Duodenal mucosa (tissue), 2 donors: Measurements from ENCODE around the gene TRERF1.

Experiments used
- H3K27ac ChIP-seq: one replicate; pipeline ENCODE4 v1.7.0; 2013; ENCODE audit warnings: low read depth, low read length
- H3K27me3 ChIP-seq, 2 donors: one replicate each; pipeline ENCODE4 v1.7.0; 2013; ENCODE audit warnings: low read length in 2 of 2, control low read depth in 1 of 2; ENCODE audit not compliant: insufficient read depth in 2 of 2, control insufficient read depth in 1 of 2
- H3K36me3 ChIP-seq, 2 donors: one replicate each; pipeline ENCODE4 v1.7.0; 2013; ENCODE audit warnings: low read length in 2 of 2, control low read depth in 1 of 2; ENCODE audit not compliant: insufficient read depth in 2 of 2, control insufficient read depth in 1 of 2
- H3K4me1 ChIP-seq, 2 donors: one replicate each; pipeline ENCODE4 v1.7.0; 2013; ENCODE audit warnings: low read length in 2 of 2, control low read depth in 1 of 2; ENCODE audit not compliant: insufficient read depth in 2 of 2, control insufficient read depth in 1 of 2
- H3K4me3 ChIP-seq, 2 donors: one replicate each; pipeline ENCODE4 v1.7.0; 2013; ENCODE audit warnings: low read length in 2 of 2, low read depth in 1 of 2
- H3K9ac ChIP-seq, 2 donors: one replicate each; pipeline ENCODE4 v1.7.0; 2013; ENCODE audit warnings: low read length in 2 of 2, low read depth in 1 of 2
- H3K9me3 ChIP-seq, 2 donors: one replicate each; pipeline ENCODE4 v1.7.0; 2013; ENCODE audit warnings: low read length in 2 of 2, control low read depth in 1 of 2; ENCODE audit not compliant: control insufficient read depth in 1 of 2

The TRERF1 gene

GRCh38 chr6:42341771-42342553 lies 109.8 kb downstream of the TRERF1 start:
- H3K27ac ChIP-seq, result no peak overlapping the region
- H3K27me3 ChIP-seq, result no peaks in the 10 kb centered on the region
- H3K9ac ChIP-seq, result no peak overlapping the region
- no peak overlapping the region for H3K4me3 ChIP-seq
- no peaks in the 10 kb centered on the region for H3K9me3 ChIP-seq
- peaks cover 2 to 9% of the 10 kb centered on the region in 2 donors for H3K4me1 ChIP-seq
- H3K36me3 ChIP-seq, result no peaks in the 10 kb centered on the region

DNA sequence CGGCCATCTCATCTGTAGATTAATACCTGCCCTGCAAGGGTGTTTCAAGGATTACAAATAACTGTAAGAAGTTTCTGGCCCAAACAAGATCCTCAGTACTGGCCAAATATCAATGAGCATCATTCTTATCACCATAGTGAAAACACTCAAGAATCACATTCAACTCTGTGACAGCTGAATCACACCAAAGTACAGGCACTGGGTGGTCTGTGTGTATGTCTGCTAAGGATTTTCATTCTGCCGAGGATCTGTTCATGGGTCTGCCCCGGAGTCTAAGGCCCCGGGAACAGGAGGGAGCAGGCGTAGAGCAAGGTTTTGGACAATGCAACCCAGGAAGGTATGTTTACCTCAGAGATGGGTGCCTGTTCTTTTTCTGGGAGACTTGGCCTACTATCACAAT lies 110.5 kb downstream of the TRERF1 start:
- Histone ChIP-seq H3K4me3 (no peak overlapping the region), H3K27me3 (no peaks in the 10 kb centered on the region), H3K4me1 (peaks cover 2 to 7% of the 10 kb centered on the region in 2 donors), H3K27ac (no peak overlapping the region), H3K9ac (no peak overlapping the region), H3K9me3 (no peaks in the 10 kb centered on the region), H3K36me3 (no peaks in the 10 kb centered on the region)

DNA sequence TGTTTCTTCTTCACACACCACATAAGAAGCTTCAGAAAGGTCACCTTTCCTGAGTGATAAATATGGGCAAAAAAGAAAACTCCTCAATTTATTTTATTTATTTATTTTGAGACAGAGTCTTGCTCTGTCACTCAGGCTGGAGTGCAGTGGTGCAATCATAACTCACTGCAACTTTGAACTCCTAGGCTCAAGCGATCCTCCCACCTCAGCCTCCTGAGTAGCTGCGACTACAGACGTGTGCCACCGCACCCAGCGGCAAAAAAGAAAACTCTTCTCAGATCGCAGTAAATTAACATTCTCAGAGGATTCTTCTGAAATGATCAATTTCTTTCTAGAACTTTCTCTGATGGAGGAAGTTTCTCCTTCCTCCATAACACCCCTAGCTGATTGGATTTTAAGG lies 111.2 kb downstream of the TRERF1 start:
- H3K27ac ChIP-seq, result no peak overlapping the region
- no peaks in the 10 kb centered on the region for H3K27me3 ChIP-seq
- H3K36me3 ChIP-seq, result no peaks in the 10 kb centered on the region
- H3K4me3 ChIP-seq, result no peak overlapping the region
- H3K9ac ChIP-seq, result no peak overlapping the region
- peaks cover 2 to 3% of the 10 kb centered on the region in 2 donors for H3K4me1 ChIP-seq
- H3K9me3 ChIP-seq, result no peaks in the 10 kb centered on the region

GRCh38 chr6:42339991-42340401 lies 111.7 kb downstream of the TRERF1 start:
- Histone ChIP-seq H3K9me3 (no peaks in the 10 kb centered on the region), H3K4me1 (peaks cover 2 to 3% of the 10 kb centered on the region in 2 donors), H3K27me3 (no peaks in the 10 kb centered on the region), H3K4me3 (no peak overlapping the region), H3K27ac (no peak overlapping the region), H3K36me3 (no peaks in the 10 kb centered on the region), H3K9ac (no peak overlapping the region)

GRCh38 chr6:42338744-42339222 lies 112.9 kb downstream of the TRERF1 start:
- H3K27ac ChIP-seq, result no peak overlapping the region
- H3K36me3 ChIP-seq, result no peaks in the 10 kb centered on the region
- no peak overlapping the region for H3K4me3 ChIP-seq
- H3K9ac ChIP-seq, result no peak overlapping the region
- H3K9me3 ChIP-seq, result no peaks in the 10 kb centered on the region
- H3K27me3 ChIP-seq, result no peaks in the 10 kb centered on the region
- H3K4me1 ChIP-seq, result peaks cover 2 to 3% of the 10 kb centered on the region in 2 donors

GRCh38 chr6:42337985-42338743 lies 113.6 kb downstream of the TRERF1 start:
- Histone ChIP-seq H3K36me3 (no peaks in the 10 kb centered on the region), H3K27ac (no peak overlapping the region)

DNA sequence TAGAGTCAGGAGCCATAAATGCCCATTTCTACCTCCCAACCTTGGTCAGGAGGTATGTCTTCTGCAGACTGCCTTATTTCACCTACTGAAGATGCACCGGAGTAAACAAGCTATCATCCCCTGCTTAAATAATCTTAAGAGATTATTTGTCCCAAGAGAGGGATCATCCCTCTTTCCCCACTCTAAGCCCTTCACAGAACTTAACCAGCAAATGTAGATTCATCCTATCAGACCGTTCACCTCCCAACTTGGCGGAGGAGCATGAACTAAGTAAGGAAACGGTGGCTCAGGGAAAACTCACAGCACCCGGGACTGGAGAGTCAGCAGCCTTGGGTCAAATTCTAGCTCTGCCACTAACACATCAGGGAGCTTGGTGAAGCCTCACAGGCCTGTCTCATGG lies 115.3 kb downstream of the TRERF1 start:
- peaks cover 2 to 3% of the 10 kb centered on the region in 2 donors for H3K4me1 ChIP-seq
- H3K36me3 ChIP-seq, result no peaks in the 10 kb centered on the region
- no peak overlapping the region for H3K27ac ChIP-seq
- H3K27me3 ChIP-seq, result no peaks in the 10 kb centered on the region
- H3K9ac ChIP-seq, result no peak overlapping the region
- no peak overlapping the region for H3K4me3 ChIP-seq
- H3K9me3 ChIP-seq, result no peaks in the 10 kb centered on the region

More at GRCh38 chr6:42337985-42338743, 113.6 kb downstream of the TRERF1 start:
- Histone ChIP-seq H3K9ac (no peak overlapping the region), H3K27me3 (no peaks in the 10 kb centered on the region), H3K4me1 (peaks cover 2 to 3% of the 10 kb centered on the region in 2 donors), H3K4me3 (no peak overlapping the region), H3K9me3 (no peaks in the 10 kb centered on the region)

GRCh38 chr6:42335896-42336295 lies 115.8 kb downstream of the TRERF1 start:
- no peak overlapping the region for H3K4me3 ChIP-seq
- H3K4me1 ChIP-seq, result peaks cover 2 to 3% of the 10 kb centered on the region in 2 donors
- no peaks in the 10 kb centered on the region for H3K36me3 ChIP-seq
- H3K9ac ChIP-seq, result no peak overlapping the region
- no peak overlapping the region for H3K27ac ChIP-seq
- no peaks in the 10 kb centered on the region for H3K9me3 ChIP-seq
- no peaks in the 10 kb centered on the region for H3K27me3 ChIP-seq

GRCh38 chr6:42334870-42335269 lies 116.9 kb downstream of the TRERF1 start:
- H3K9ac ChIP-seq, result no peak overlapping the region
- no peak overlapping the region for H3K4me3 ChIP-seq
- H3K27me3 ChIP-seq, result no peaks in the 10 kb centered on the region
- H3K9me3 ChIP-seq, result no peaks in the 10 kb centered on the region
- H3K36me3 ChIP-seq, result no peaks in the 10 kb centered on the region
- peaks cover 2 to 3% of the 10 kb centered on the region in 2 donors for H3K4me1 ChIP-seq
- no peak overlapping the region for H3K27ac ChIP-seq

DNA sequence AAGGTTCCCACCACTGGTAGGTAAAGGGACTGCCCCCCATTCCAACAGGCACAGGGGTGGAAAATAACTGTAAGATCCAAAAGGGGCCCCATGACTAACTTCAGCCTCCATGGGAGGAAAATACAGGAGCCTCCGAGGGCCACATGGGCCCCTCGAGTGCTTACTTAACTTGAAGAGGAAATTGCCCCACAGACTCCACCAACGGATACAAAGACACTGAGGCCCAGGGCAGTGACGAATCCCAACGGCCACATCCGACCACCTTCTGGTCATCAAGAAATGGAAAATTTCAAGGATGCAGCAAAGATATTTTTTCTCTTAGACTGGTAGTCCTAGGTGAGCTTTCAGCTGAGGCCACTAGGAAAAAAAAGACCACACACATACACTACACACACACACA lies 118.1 kb downstream of the TRERF1 start:
- Histone ChIP-seq H3K27me3 (no peaks in the 10 kb centered on the region), H3K4me3 (no peak overlapping the region), H3K27ac (no peak overlapping the region), H3K4me1 (peaks cover 2% of the 10 kb centered on the region in 2 donors), H3K9me3 (no peaks in the 10 kb centered on the region), H3K36me3 (no peaks in the 10 kb centered on the region), H3K9ac (no peak overlapping the region)
